ENCODE results near the gene CCDC18.
"Not testable (repeated sequence)": the region's sequence is repeated elsewhere in the genome, so short reads cannot be mapped to it uniquely, and the experiment has no call there.

The CCDC18 gene

DNA sequence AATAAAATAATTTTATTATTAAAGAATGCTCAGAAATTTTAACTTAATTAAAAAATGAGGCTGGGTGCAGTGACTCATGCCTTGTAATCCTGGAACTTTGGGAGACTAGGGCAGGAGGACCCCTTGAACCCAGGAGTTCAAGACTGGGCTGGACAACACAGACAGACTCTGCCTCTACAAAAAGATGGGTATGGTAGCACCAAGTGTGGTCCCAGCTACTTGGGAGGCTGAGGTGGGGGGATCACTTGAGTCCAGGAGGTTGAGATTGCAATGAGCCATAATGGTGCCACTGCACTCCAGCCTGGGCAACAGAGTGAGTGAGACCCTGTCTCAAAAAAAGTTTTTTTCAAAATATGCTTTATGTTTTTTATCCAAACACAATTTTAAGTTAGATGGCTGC lies 25.6 kb upstream of the CCDC18 start:
- TF ChIP-seq, protein P1, sequence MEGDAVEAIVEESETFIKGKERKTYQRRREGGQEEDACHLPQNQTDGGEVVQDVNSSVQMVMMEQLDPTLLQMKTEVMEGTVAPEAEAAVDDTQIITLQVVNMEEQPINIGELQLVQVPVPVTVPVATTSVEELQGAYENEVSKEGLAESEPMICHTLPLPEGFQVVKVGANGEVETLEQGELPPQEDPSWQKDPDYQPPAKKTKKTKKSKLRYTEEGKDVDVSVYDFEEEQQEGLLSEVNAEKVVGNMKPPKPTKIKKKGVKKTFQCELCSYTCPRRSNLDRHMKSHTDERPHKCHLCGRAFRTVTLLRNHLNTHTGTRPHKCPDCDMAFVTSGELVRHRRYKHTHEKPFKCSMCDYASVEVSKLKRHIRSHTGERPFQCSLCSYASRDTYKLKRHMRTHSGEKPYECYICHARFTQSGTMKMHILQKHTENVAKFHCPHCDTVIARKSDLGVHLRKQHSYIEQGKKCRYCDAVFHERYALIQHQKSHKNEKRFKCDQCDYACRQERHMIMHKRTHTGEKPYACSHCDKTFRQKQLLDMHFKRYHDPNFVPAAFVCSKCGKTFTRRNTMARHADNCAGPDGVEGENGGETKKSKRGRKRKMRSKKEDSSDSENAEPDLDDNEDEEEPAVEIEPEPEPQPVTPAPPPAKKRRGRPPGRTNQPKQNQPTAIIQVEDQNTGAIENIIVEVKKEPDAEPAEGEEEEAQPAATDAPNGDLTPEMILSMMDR (IDR thresholded peaks at IDR 0.05; ENCODE audit: insufficient read depth, low read depth, low read length, missing control alignments): no peak
- no peak overlapping the region for H3K4me3 ChIP-seq (ENCODE audit: low read length)
- no peak for DNase-seq (ENCODE audit: low read depth)

DNA sequence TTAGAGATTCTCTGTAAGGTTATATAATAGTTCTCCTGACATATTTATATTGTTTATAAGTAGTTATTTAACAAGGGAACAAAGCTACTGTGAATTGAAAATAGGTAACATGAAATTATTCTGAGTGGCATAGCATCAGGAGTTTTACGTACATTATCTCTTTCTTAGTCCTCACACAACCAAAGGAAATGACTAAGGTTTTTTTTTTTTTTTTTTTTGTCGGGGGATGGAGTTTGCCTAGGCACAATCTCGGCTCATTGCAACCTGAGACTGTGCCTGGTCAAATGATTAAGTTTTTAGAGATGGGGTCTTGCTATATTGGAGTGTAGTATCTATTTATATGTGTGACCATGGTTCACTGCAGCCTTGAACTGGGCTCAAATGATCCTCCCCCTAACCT lies 25.2 kb upstream of the CCDC18 start:
- no peak overlapping the region for H3K4me3 ChIP-seq (ENCODE audit: low read length)
- TF ChIP-seq, protein P1 (IDR thresholded peaks at IDR 0.05; ENCODE audit: insufficient read depth, low read depth, low read length, missing control alignments): no peak
- peak; percentile 10 for DNase-seq (ENCODE audit: low read depth)

DNA sequence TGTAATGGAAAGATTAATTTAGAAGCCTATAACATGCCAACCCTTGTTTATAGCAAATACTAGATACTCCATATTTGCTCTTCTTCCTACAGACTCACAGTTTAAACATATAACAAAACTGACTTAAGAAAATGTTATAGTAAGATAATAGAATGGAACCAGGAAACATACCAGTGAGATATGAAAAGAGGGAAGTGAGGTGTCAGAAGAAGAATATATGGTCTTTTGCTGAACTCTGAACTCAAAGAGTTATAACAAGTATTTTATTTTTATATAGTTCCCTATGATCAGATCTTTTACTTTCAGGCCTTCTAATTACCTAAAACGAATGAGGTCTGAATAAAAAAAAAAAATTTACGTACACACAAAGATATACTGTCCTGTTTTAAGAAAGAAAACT lies 21.2 kb upstream of the CCDC18 start:
- no peak for DNase-seq (ENCODE audit: low read depth)
- H3K4me3 ChIP-seq (ENCODE audit: low read length): no peak overlapping the region
- TF ChIP-seq, protein P1 (IDR thresholded peaks at IDR 0.05; ENCODE audit: insufficient read depth, low read depth, low read length, missing control alignments): no peak

DNA sequence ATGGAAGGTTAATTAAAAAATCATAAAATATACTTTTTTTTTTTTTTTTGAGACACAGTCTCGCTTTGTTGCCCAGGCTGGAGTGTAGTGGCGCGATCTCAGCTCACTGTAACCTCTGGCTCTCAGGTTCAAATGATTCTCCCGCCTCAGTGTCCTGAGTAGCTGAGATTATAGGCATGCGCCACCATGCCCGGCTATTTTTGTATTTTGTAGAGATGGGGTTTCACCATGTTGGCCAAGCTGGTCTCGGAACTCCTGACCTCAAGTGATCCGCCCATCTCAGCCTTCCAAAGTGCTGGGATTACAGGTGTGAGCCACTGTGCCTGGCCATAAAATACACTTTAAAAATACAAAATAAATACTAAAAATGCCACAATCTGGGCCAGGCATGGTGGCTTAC lies 17.2 kb upstream of the CCDC18 start:
- not testable (repeated sequence) for DNase-seq (ENCODE audit: low read depth); H3K4me3 ChIP-seq (ENCODE audit: low read length)

DNA sequence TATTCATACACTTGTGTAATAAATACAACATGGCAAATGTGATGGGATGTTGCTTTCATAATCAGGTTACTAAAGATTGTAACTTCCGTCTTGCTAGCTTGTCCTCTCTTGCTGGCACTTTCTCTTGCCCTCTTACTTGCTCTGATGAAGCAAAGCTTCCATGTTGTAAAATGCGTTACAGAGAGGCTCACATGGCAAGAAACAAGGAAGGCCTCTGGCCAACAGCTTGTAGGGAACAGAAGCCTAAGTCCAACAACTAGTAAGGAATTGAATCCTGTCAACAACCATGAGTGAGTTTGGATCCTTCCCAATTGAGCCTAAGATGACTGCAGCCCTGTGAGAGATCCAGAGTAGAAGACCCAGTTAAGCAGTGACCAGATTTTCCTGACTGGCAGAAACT lies 15.7 kb upstream of the CCDC18 start:
- no peak for DNase-seq (ENCODE audit: low read depth)
- H3K4me3 ChIP-seq (ENCODE audit: low read length): no peak overlapping the region
- TF ChIP-seq, protein P1 (IDR thresholded peaks at IDR 0.05; ENCODE audit: insufficient read depth, low read depth, low read length, missing control alignments): no peak

DNA sequence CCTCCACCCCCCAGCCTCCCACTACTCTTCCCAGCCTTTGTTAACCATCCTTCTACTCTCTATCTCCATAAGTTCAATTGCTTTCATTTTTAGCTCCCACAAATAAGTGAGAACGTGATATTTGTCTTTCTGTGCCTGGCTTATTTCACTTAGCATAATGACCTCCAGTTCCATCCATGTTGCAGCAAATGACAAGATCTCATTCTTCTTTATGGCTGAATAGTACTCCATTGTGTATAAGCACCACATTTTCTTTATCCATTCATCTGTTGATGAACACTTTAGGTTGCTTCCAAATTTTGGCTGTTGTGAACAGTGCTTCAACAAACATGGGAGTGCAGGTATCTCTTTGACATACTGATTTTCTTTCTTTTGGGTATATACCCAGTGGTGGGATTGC lies 14.6 kb upstream of the CCDC18 start:
- not testable (repeated sequence) for H3K4me3 ChIP-seq (ENCODE audit: low read length); DNase-seq (ENCODE audit: low read depth)

DNA sequence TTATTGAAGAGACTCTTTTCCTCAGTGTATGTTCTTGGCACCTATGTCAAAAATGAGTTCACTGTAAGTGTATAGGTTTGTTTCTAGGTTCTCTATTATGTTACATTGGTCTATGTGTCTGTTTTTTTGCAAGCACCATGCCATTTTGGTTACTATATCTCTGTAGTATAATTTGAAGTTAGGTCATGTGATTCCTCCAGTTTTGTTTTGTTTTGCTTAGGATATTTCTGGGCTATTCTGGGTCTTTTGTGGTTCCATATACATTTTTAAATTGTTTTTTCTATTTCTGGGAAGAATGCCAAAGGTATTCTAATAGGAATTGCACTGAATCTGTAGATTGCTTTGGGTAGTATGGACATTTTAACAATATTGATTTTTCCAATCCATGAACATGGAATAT lies 13.5 kb upstream of the CCDC18 start:
- TF ChIP-seq, protein P1 (IDR thresholded peaks at IDR 0.05; ENCODE audit: insufficient read depth, low read depth, low read length, missing control alignments): no peak
- H3K4me3 ChIP-seq (ENCODE audit: low read length): no peak overlapping the region
- DNase-seq (ENCODE audit: low read depth): no peak

DNA sequence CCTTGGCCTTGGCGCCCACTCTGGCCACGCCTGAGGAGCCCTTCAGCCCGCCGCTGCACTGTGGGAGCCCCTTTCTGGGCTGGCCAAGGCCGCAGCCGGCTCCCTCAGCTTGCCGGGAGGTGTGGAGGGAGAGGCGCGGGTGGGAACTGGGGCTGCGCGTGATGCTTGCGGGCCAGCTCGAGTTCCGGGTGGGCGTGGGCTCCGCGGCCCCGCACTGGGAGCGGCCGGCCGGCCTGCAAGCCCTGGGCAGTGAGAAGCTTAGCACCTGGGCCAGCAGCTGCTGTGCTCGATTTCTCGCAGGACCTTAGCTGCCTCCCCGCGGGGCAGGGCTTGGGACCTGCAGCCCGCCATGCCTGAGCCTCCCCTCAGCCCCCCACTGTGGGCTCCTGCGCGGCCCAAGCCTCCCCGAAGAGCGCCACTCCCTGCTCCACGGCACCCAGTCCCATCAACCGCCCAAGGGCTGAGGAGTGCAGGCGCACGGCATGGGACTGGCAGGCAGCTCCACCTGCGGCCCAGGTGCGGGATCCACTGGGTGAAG lies 10.3 kb upstream of the CCDC18 start:
- H3K4me3 ChIP-seq (ENCODE audit: low read length); DNase-seq (ENCODE audit: low read depth): not testable (repeated sequence)

DNA sequence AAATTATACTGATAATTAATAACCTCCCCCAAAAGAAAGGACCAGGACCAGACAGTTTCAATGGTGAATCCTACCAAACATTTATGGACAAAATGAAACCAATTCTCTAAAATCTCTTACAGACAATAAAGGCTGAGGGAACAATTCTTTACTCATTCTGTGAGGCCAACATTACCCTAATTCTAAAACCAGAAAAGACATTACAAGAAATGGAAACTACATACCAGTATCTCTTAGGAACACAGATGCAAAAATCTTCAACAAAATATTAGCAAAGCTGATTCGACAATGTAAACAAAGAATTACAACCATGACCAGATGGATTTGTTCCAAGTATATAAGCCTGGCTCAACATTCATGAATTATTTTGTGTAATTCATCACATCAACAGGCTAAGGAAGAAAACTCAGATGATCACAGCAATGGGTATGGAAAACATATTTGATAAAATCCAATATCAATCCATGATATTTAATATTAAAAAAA lies 8.9 kb upstream of the CCDC18 start:
- H3K4me3 ChIP-seq (ENCODE audit: low read length): no peak overlapping the region
- DNase-seq (ENCODE audit: low read depth): no peak
- TF ChIP-seq, protein P1 (IDR thresholded peaks at IDR 0.05; ENCODE audit: insufficient read depth, low read depth, low read length, missing control alignments): no peak
